HepG2 (cell line): ENCODE results near the gene FKBP9. TPM values are rescaled to one million over a fixed set of nuclear protein-coding genes. Genes with fewer than 3 reads are reported as not detected.
A peak's percentile ranks its signal among the peaks of the same experiment; 100 is the strongest.
"Not testable (repeated sequence)": the region's sequence is repeated elsewhere in the genome, so short reads cannot be mapped to it uniquely, and the experiment has no call there.

Source experiments
- ATAC-seq: fragments of 200-7000 bp; cut with Tn5 transposase; 3 replicates; pipeline ENCODE4 v1.9.1; 2020; ENCODE audit warnings: mild to moderate bottlenecking, moderate library complexity
- BruUV-seq: library from RNA; stranded (reverse); fragments of 400-500 nt; replicated peaks from 2 replicates; lab custom pipeline; 2021; lab: Mats Ljungman, UMichigan
- CTCF ChIA-PET: fragments of 300-600 bp; formaldehyde crosslinking; extraction: SDS; loops from one replicate; lab custom pipeline; 2021; ENCODE audit warnings: low total read pairs, inconsistent platforms, low intra/inter-chr PET ratio; lab: Yijun Ruan, JAX
- POLR2A ChIA-PET: fragments of 350-600 bp; sonication (Branson Sonifier 250); formaldehyde crosslinking; loops from one replicate; lab custom pipeline; 2020; ENCODE audit warnings: antibody characterized with exemption, inconsistent platforms; lab: Yijun Ruan, JAX
- DNase-seq: peaks from one replicate; pipeline ENCODE4 v3.0.0-alpha.2; 2015; ENCODE audit warnings: low spot score
- FAIRE-seq: peaks from 3 replicates; lab custom pipeline; 2011; peaks lifted over from hg19 to GRCh38; lab: Jason Lieb, UNC
- H2AFZ ChIP-seq: one replicate; pipeline ENCODE4 v1.6.1; 2011; ENCODE audit warnings: low read length, inconsistent platforms
- H3K27ac ChIP-seq: fragments of 300-600 bp; 3 replicates; pipeline ENCODE4 v1.8.0; 2011; ENCODE audit warnings: mixed run types, mild to moderate bottlenecking, mixed read lengths, low read length, inconsistent platforms; ENCODE audit not compliant: insufficient read depth; ENCODE audit errors: extremely low read length
- H3K27me3 ChIP-seq, 2 experiments: fragments of 200-600 bp in 1 of 2; 2 replicates in 1 of 2; 3 replicates in 1 of 2; pipeline versions ENCODE4 v1.6.0 to v1.8.0; 2011; ENCODE audit warnings: low read length in 2 of 2, mild to moderate bottlenecking in 2 of 2, moderate library complexity in 2 of 2, inconsistent platforms in 1 of 2; ENCODE audit not compliant: insufficient read depth in 2 of 2, control insufficient read depth in 1 of 2
- H3K36me3 ChIP-seq, 2 experiments: fragments of 200-600 bp in 1 of 2; replicated peaks in 1 of 2; 2 replicates in 1 of 2; 3 replicates in 1 of 2; pipeline versions ENCODE4 v1.5.1 to v1.8.0; 2011; ENCODE audit warnings: low read length in 2 of 2, inconsistent platforms in 1 of 2; ENCODE audit not compliant: insufficient read depth in 2 of 2, control insufficient read depth in 1 of 2
- H3K4me1 ChIP-seq: 2 replicates; pipeline ENCODE4 v1.5.1; 2012; ENCODE audit warnings: low read length, inconsistent platforms; ENCODE audit not compliant: insufficient read depth
- H3K4me2 ChIP-seq: 2 replicates; pipeline ENCODE4 v1.6.0; 2011; ENCODE audit warnings: low read depth, low read length, inconsistent platforms
- H3K4me3 ChIP-seq, 3 experiments: fragments of 200-600 bp in 1 of 3; sonication (generic), shearing (Covaris generic) in 1 of 3; replicated peaks in 1 of 3; 2 replicates each; pipeline ENCODE4 v1.5.1; 2011 to 2016; ENCODE audit warnings: low read length in 3 of 3, inconsistent platforms in 2 of 3, low read depth in 2 of 3, mild to moderate bottlenecking in 2 of 3, control low read depth in 1 of 3, mixed read lengths in 1 of 3; ENCODE audit not compliant: insufficient read depth in 1 of 3
- H3K79me2 ChIP-seq: one replicate; pipeline ENCODE4 v1.6.1; 2011; ENCODE audit warnings: low read length, inconsistent platforms; ENCODE audit not compliant: insufficient read depth
- H3K9ac ChIP-seq: 2 replicates; pipeline ENCODE4 v1.6.0; 2011; ENCODE audit warnings: mild to moderate bottlenecking, low read depth, low read length, inconsistent platforms; ENCODE audit not compliant: insufficient read depth
- H3K9me3 ChIP-seq: 2 replicates; pipeline ENCODE4 v1.5.1; 2012; ENCODE audit warnings: mild to moderate bottlenecking, low read length
- H4K20me1 ChIP-seq: 2 replicates; pipeline ENCODE4 v1.6.0; 2011; ENCODE audit warnings: inconsistent platforms, mild to moderate bottlenecking, low read length, moderate library complexity; ENCODE audit not compliant: insufficient read depth
- WGBS: methylation state at CpG from one replicate; pipeline ENCODE4 v1.1.6; 2017; ENCODE audit warnings: low lambda C conversion rate; 5-methylcytosine and 5-hydroxymethylcytosine counted together
- in situ Hi-C: cut with HindIII; loops from 2 replicates; pipeline ENCODE4 v1.10.0; 2017; ENCODE audit warnings: low pct_unique_long_range_greater_than_20kb; ENCODE audit not compliant: extremely low pct_ligation_motif_present
- intact Hi-C: fragments of 100-400 bp; cut with micrococcal nuclease; formaldehyde crosslinking; loops from one replicate; pipeline ENCODE4 v1.10.0; 2022; ENCODE audit not compliant: unreplicated experiment
- polyA plus RNA-seq, 8 experiments: library from polyadenylated mRNA; depleted of rRNA in 3 of 8; stranded (reverse) in 7 of 8; unstranded in 1 of 8; fragments of >200 nt; fragmentation: Illumina TruSeq in 4 of 8; extraction: Trizol in 4 of 8; gene quantifications; 2 replicates each; pipeline versions ENCODE4 v1.2.1 to v1.2.3, GENCODE V29; 2011 to 2016; ENCODE audit warnings: low read depth in 4 of 8, missing spikeins in 1 of 8, mixed read lengths in 1 of 8; ENCODE audit not compliant: insufficient read depth in 1 of 8
- total RNA-seq, 5 experiments: library from RNA; depleted of rRNA; stranded (reverse); fragments of >200 nt; fragmentation: Illumina TruSeq; extraction: Trizol; gene quantifications; 2 replicates each; pipeline ENCODE4 v1.2.3, GENCODE V29; 2016; ENCODE audit warnings: low read depth in 1 of 5

FKBP9 gene
- total and polyA plus RNA-seq, 2 of the 13 experiments (the other 11 are each of a cell fraction or from before 2014, with no cell fraction given), result 34.0 to 41.5 TPM

GRCh38 chr7:32991975-32992700 is 34.9 kb downstream of the FKBP9 start:
- H3K4me3 ChIP-seq, H2AFZ ChIP-seq, H4K20me1 ChIP-seq, ATAC-seq, H3K27ac ChIP-seq, H3K4me1 ChIP-seq, H3K36me3 ChIP-seq, H3K9ac ChIP-seq, H3K9me3 ChIP-seq, FAIRE-seq, DNase-seq, H3K4me2 ChIP-seq, intact Hi-C loops, H3K27me3 ChIP-seq, CTCF ChIA-PET, BruUV-seq, POLR2A ChIA-PET, in situ Hi-C loops, H3K79me2 ChIP-seq: not testable (repeated sequence)
- WGBS, result 88% methylated on average over 3 of the region's 9 CpGs

GRCh38 chr7:32992750-32993149 is 35.5 kb downstream of the FKBP9 start:
- BruUV-seq, in situ Hi-C loops, H3K9me3 ChIP-seq, H3K27me3 ChIP-seq, intact Hi-C loops, H3K4me2 ChIP-seq, H3K36me3 ChIP-seq, CTCF ChIA-PET, POLR2A ChIA-PET, FAIRE-seq, H3K79me2 ChIP-seq, H3K4me3 ChIP-seq, DNase-seq, ATAC-seq, H4K20me1 ChIP-seq, H3K4me1 ChIP-seq, H3K9ac ChIP-seq, H3K27ac ChIP-seq, H2AFZ ChIP-seq: not testable (repeated sequence)
- 91% methylated on average over 6 of the region's 6 CpGs for whole genome bisulfite sequencing

GRCh38 chr7:32997956-32998355 is 40.7 kb downstream of the FKBP9 start:
- H3K27me3 ChIP-seq, DNase-seq, H3K4me2 ChIP-seq, H3K4me3 ChIP-seq, H3K9ac ChIP-seq, H2AFZ ChIP-seq, in situ Hi-C loops, H3K36me3 ChIP-seq, FAIRE-seq, CTCF ChIA-PET, BruUV-seq, intact Hi-C loops, POLR2A ChIA-PET, H3K9me3 ChIP-seq, H3K4me1 ChIP-seq, H3K27ac ChIP-seq, H3K79me2 ChIP-seq, H4K20me1 ChIP-seq: not testable (repeated sequence)
- WGBS, result 85% methylated on average over 4 of the region's 4 CpGs
- peak; percentile 46 for ATAC-seq

- BruUV-seq, H3K9ac ChIP-seq, H3K27me3 ChIP-seq, H3K4me3 ChIP-seq, H2AFZ ChIP-seq, intact Hi-C loops, FAIRE-seq, H4K20me1 ChIP-seq, DNase-seq, CTCF ChIA-PET, H3K4me2 ChIP-seq, H3K27ac ChIP-seq, POLR2A ChIA-PET, H3K79me2 ChIP-seq, H3K4me1 ChIP-seq, H3K36me3 ChIP-seq, H3K9me3 ChIP-seq, in situ Hi-C loops: not testable (repeated sequence)
- peak; percentile 71 for ATAC-seq
- WGBS, result 71% methylated on average over 13 of the region's 14 CpGs
Observed at GRCh38 chr7:32998361-32999171, 41.3 kb downstream of the FKBP9 start.
